Esophagus squamous epithelium (tissue), 4 donors: Measurements from ENCODE around the gene ITPK1.

Experiments
- CTCF ChIP-seq, 6 experiments: fragments of 450-650 bp in 4 of 6; fragments of 200-600 bp in 2 of 6; sonication (generic) in 2 of 6; IDR thresholded peaks; one replicate each; pipeline ENCODE4 v1.5.1; 2016 to 2019; ENCODE audit warnings: antibody characterized with exemption in 6 of 6, mild to moderate bottlenecking in 4 of 6, moderate library complexity in 4 of 6
- POLR2A ChIP-seq, 4 donors: fragments of 450-650 bp; IDR thresholded peaks; one replicate each; pipeline ENCODE4 v1.6.1; 2017; ENCODE audit warnings: antibody characterized with exemption in 4 of 4, mild to moderate bottlenecking in 4 of 4, moderate library complexity in 3 of 4

- TF ChIP-seq CTCF (IDR thresholded peaks at IDR 0.05), result no peak
- no peak for TF ChIP-seq POLR2A (IDR thresholded peaks at IDR 0.05)
These were observed 13.6 kb downstream of the ITPK1 start for GRCh38 chr14:93102141-93102540.
